ENCODE measurements around the gene P2RX7. TPM values are rescaled to one million over a fixed set of nuclear protein-coding genes. Genes with fewer than 3 reads are reported as not detected.
"Not testable (repeated sequence)": the region's sequence is repeated elsewhere in the genome, so short reads cannot be mapped to it uniquely, and the experiment has no call there.

Gene P2RX7
- polyA plus RNA-seq, 1 donor from 2014 or later, result not detected

- Histone ChIP-seq H3K27me3 (ENCODE audit: insufficient read depth, low read depth, low read length) (no peaks in the 10 kb centered on the region), H3K27ac (ENCODE audit: low read length) (no peak overlapping the region), H3K9me2 (ENCODE audit: insufficient read depth, low read length) (no peaks in the 10 kb centered on the region), H3K9ac (ENCODE audit: low read length) (no peak overlapping the region), H3K4me2 (ENCODE audit: low read length) (no peak overlapping the region), H4K20me1 (ENCODE audit: insufficient read depth) (no peaks in the 10 kb centered on the region), H3F3A (ENCODE audit: insufficient read depth, low read length, poor library complexity, severe bottlenecking) (no peaks in the 10 kb centered on the region), H3K79me2 (replicated peaks; ENCODE audit: insufficient read depth, low read length) (no peaks in the 10 kb centered on the region), H3K36me3 (ENCODE audit: insufficient read depth, low read length) (no peaks in the 10 kb centered on the region), H3K9me3 (ENCODE audit: low read length) (no peaks in the 10 kb centered on the region), H2AFZ (ENCODE audit: low read depth, low read length) (no peak overlapping the region), H3K4me3 (ENCODE audit: low read length) (no peak overlapping the region)
- TF ChIP-seq RAD21 (conservative IDR thresholded peaks at IDR 0.05), result no peak
- no peak for TF ChIP-seq MXI1 (conservative IDR thresholded peaks at IDR 0.05; ENCODE audit: poor library complexity, severe bottlenecking)
- no peak for TF ChIP-seq EZH2 (IDR thresholded peaks at IDR 0.05; ENCODE audit: borderline replicate concordance, insufficient read depth, low read length, poor library complexity, severe bottlenecking)
- TF ChIP-seq POLR2AphosphoS5 (IDR thresholded peaks at IDR 0.05), result no peak
- TF ChIP-seq CTCF (IDR thresholded peaks at IDR 0.05; ENCODE audit: poor library complexity, severe bottlenecking), result no peak
- no peak for TF ChIP-seq TAF1 (IDR thresholded peaks at IDR 0.05; ENCODE audit: low read depth)
- TF ChIP-seq REST (IDR thresholded peaks at IDR 0.05; ENCODE audit: borderline replicate concordance), result no peak
- no peak for TF ChIP-seq SMC3 (conservative IDR thresholded peaks at IDR 0.05; ENCODE audit: poor library complexity)
- no peak for TF ChIP-seq EP300 (conservative IDR thresholded peaks at IDR 0.05; ENCODE audit: poor library complexity, severe bottlenecking)
Measured at GRCh38 chr12:121162384-121162783, 29.7 kb downstream of the P2RX7 start.

- no peak overlapping the region for H2AFZ ChIP-seq (ENCODE audit: low read depth, low read length)
- no peak overlapping the region for H3K27ac ChIP-seq (ENCODE audit: low read length)
- no peaks in the 10 kb centered on the region for H3K36me3 ChIP-seq (ENCODE audit: insufficient read depth, low read length)
- TF ChIP-seq TAF1 (IDR thresholded peaks at IDR 0.05; ENCODE audit: low read depth) (no peak), EP300 (conservative IDR thresholded peaks at IDR 0.05; ENCODE audit: poor library complexity, severe bottlenecking) (no peak), POLR2AphosphoS5 (IDR thresholded peaks at IDR 0.05) (no peak), RAD21 (conservative IDR thresholded peaks at IDR 0.05) (no peak), MXI1 (conservative IDR thresholded peaks at IDR 0.05; ENCODE audit: poor library complexity, severe bottlenecking) (no peak), SMC3 (conservative IDR thresholded peaks at IDR 0.05; ENCODE audit: poor library complexity) (no peak), EZH2 (IDR thresholded peaks at IDR 0.05; ENCODE audit: borderline replicate concordance, insufficient read depth, low read length, poor library complexity, severe bottlenecking) (no peak), CTCF (IDR thresholded peaks at IDR 0.05; ENCODE audit: poor library complexity, severe bottlenecking) (no peak), REST (IDR thresholded peaks at IDR 0.05; ENCODE audit: borderline replicate concordance) (no peak)
- H3K9me3 ChIP-seq (ENCODE audit: low read length), result no peaks in the 10 kb centered on the region
- no peaks in the 10 kb centered on the region for H3K79me2 ChIP-seq (replicated peaks; ENCODE audit: insufficient read depth, low read length)
- H3K9me2 ChIP-seq (ENCODE audit: insufficient read depth, low read length), result no peaks in the 10 kb centered on the region
- H3F3A ChIP-seq (ENCODE audit: insufficient read depth, low read length, poor library complexity, severe bottlenecking), result no peaks in the 10 kb centered on the region
- no peaks in the 10 kb centered on the region for H4K20me1 ChIP-seq (ENCODE audit: insufficient read depth)
- no peak overlapping the region for H3K9ac ChIP-seq (ENCODE audit: low read length)
- no peak overlapping the region for H3K4me3 ChIP-seq (ENCODE audit: low read length)
- no peak overlapping the region for H3K4me2 ChIP-seq (ENCODE audit: low read length)
- no peaks in the 10 kb centered on the region for H3K27me3 ChIP-seq (ENCODE audit: insufficient read depth, low read depth, low read length)
Measured at GRCh38 chr12:121162985-121163384, 30.3 kb downstream of the P2RX7 start.

DNA sequence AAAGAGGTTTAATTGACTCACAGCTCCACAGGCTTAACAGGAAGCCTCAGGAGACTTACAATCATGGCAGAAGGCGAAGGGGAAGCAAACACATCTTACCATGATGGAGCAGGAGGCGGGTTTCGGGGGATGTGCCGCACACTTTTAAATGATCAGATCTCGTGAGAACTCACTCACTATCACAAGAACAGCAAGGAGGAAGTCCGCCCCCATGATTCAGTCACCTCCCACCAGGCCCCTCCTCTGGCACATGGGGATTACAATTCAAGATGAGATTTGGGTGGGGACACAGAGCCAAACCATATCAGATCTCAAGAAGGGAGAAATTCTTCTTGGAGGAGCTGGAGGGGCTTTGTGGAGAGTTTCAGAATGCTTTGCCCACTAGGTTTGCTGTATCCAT, 32.2 kb downstream of the P2RX7 start:
- not testable (repeated sequence) for H3K9ac ChIP-seq (ENCODE audit: low read length); H3K36me3 ChIP-seq (ENCODE audit: insufficient read depth, low read length); H3K9me3 ChIP-seq (ENCODE audit: low read length); H4K20me1 ChIP-seq (ENCODE audit: insufficient read depth); H3K27ac ChIP-seq (ENCODE audit: low read length); H3K4me3 ChIP-seq (ENCODE audit: low read length); H3K79me2 ChIP-seq (replicated peaks; ENCODE audit: insufficient read depth, low read length); H2AFZ ChIP-seq (ENCODE audit: low read depth, low read length); H3K4me2 ChIP-seq (ENCODE audit: low read length); H3F3A ChIP-seq (ENCODE audit: insufficient read depth, low read length, poor library complexity, severe bottlenecking); H3K9me2 ChIP-seq (ENCODE audit: insufficient read depth, low read length); H3K27me3 ChIP-seq (ENCODE audit: insufficient read depth, low read depth, low read length)
